Measurements from ENCODE around the gene BORCS6. TPM values are rescaled to one million over a fixed set of nuclear protein-coding genes. Genes with fewer than 3 reads are reported as not detected.
A peak's percentile ranks its signal among the peaks of the same experiment; 100 is the strongest.

The BORCS6 gene
- total RNA-seq, 1 experiment from 2014 or later = 7.0 TPM

- in situ Hi-C loops (cut with HindIII; ENCODE audit: low pct_unique_long_range_greater_than_20kb, low sequenced_read_pairs) = no loop called here
These were observed 30.3 kb downstream of the BORCS6 start for GRCh38 chr17:8159459-8160223.

GRCh38 chr17:8159032-8159400 is 31.0 kb downstream of the BORCS6 start:
- no peak for DNase-seq (ENCODE audit: low read depth)
- in situ Hi-C loops (cut with HindIII; ENCODE audit: low pct_unique_long_range_greater_than_20kb, low sequenced_read_pairs) = no loop called here

More at GRCh38 chr17:8159459-8160223, 30.3 kb downstream of the BORCS6 start:
- no peak for DNase-seq (ENCODE audit: low read depth)

GRCh38 chr17:8158267-8159031 is 31.5 kb downstream of the BORCS6 start:
- peak; percentile 73 for DNase-seq (ENCODE audit: low read depth)
- in situ Hi-C loops (cut with HindIII; ENCODE audit: low pct_unique_long_range_greater_than_20kb, low sequenced_read_pairs) = no loop called here

- in situ Hi-C loops (cut with HindIII; ENCODE audit: low pct_unique_long_range_greater_than_20kb, low sequenced_read_pairs) = no loop called here
- peak; percentile 100 for DNase-seq (ENCODE audit: low read depth)
These were observed 33.6 kb downstream of the BORCS6 start for GRCh38 chr17:8156246-8156992.

GRCh38 chr17:8155996-8156245 is 34.1 kb downstream of the BORCS6 start:
- in situ Hi-C loops (cut with HindIII; ENCODE audit: low pct_unique_long_range_greater_than_20kb, low sequenced_read_pairs) = no loop called here

GRCh38 chr17:8155231-8155995 is 34.6 kb downstream of the BORCS6 start:
- in situ Hi-C loops (cut with HindIII; ENCODE audit: low pct_unique_long_range_greater_than_20kb, low sequenced_read_pairs) = no loop called here
- DNase-seq (ENCODE audit: low read depth) = no peak

More at GRCh38 chr17:8155996-8156245, 34.1 kb downstream of the BORCS6 start:
- DNase-seq (ENCODE audit: low read depth) = no peak

GRCh38 chr17:8154608-8155155 is 35.3 kb downstream of the BORCS6 start:
- no peak for DNase-seq (ENCODE audit: low read depth)
- in situ Hi-C loops (cut with HindIII; ENCODE audit: low pct_unique_long_range_greater_than_20kb, low sequenced_read_pairs) = no loop called here

- in situ Hi-C loops (cut with HindIII; ENCODE audit: low pct_unique_long_range_greater_than_20kb, low sequenced_read_pairs) = no loop called here
- peak; percentile 95 for DNase-seq (ENCODE audit: low read depth)
These were observed 35.9 kb downstream of the BORCS6 start for GRCh38 chr17:8153957-8154607.

- in situ Hi-C loops (cut with HindIII; ENCODE audit: low pct_unique_long_range_greater_than_20kb, low sequenced_read_pairs) = no loop called here
- peak; percentile 98 for DNase-seq (ENCODE audit: low read depth)
These were observed 36.4 kb downstream of the BORCS6 start for GRCh38 chr17:8153525-8153956.

- in situ Hi-C loops (cut with HindIII; ENCODE audit: low pct_unique_long_range_greater_than_20kb, low sequenced_read_pairs) = no loop called here
- DNase-seq (ENCODE audit: low read depth) = no peak
These were observed 36.9 kb downstream of the BORCS6 start for GRCh38 chr17:8153031-8153451.

- in situ Hi-C loops (cut with HindIII; ENCODE audit: low pct_unique_long_range_greater_than_20kb, low sequenced_read_pairs) = no loop called here
- peak; percentile 97 for DNase-seq (ENCODE audit: low read depth)
These were observed 37.7 kb downstream of the BORCS6 start, which contains the start of gene PER1 for GRCh38 chr17:8152112-8152775. PER1 (minus strand) TSS chr17:8152404; CDS start chr17:8150706, 1,698 bp downstream.

- in situ Hi-C loops (cut with HindIII; ENCODE audit: low pct_unique_long_range_greater_than_20kb, low sequenced_read_pairs) = no loop called here
- peak; percentile 25 for DNase-seq (ENCODE audit: low read depth)
These were observed 38.3 kb downstream of the BORCS6 start for GRCh38 chr17:8151641-8152111.

- DNase-seq (ENCODE audit: low read depth) = peak; percentile 83
These were observed 38.8 kb downstream of the BORCS6 start for GRCh38 chr17:8151120-8151640.

GRCh38 chr17:8150194-8151119 is 39.5 kb downstream of the BORCS6 start:
- no peak for DNase-seq (ENCODE audit: low read depth)
- in situ Hi-C loops (cut with HindIII; ENCODE audit: low pct_unique_long_range_greater_than_20kb, low sequenced_read_pairs) = no loop called here

More at GRCh38 chr17:8151120-8151640, 38.8 kb downstream of the BORCS6 start:
- in situ Hi-C loops (cut with HindIII; ENCODE audit: low pct_unique_long_range_greater_than_20kb, low sequenced_read_pairs) = no loop called here

- in situ Hi-C loops (cut with HindIII; ENCODE audit: low pct_unique_long_range_greater_than_20kb, low sequenced_read_pairs) = no loop called here
- DNase-seq (ENCODE audit: low read depth) = no peak
These were observed 40.4 kb downstream of the BORCS6 start for GRCh38 chr17:8149419-8150193.

All from Caki2 (cell line).